ENCODE measurements around the gene GTF3C5.

- TF ChIP-seq GATA2 (IDR thresholded peaks at IDR 0.05; ENCODE audit: low read depth, low read length) = no peak
- TF ChIP-seq GATA3 (IDR thresholded peaks at IDR 0.05; ENCODE audit: low read depth, low read length) = no peak
Measured at GRCh38 chr9:132997591-132997990, 33.2 kb upstream of the GTF3C5 start.

All from SH-SY5Y (cell line).